SK-N-SH (cell line): ENCODE data around the gene TRIM28. TPM values are rescaled to one million over a fixed set of nuclear protein-coding genes. Genes with fewer than 3 reads are reported as not detected.

ENCODE experiments used
- CTCF ChIA-PET: fragments of 300-600, 350-600 bp; formaldehyde crosslinking; extraction: SDS; loops from one replicate; lab custom pipeline; 2021; lab: Yijun Ruan, JAX
- POLR2A ChIA-PET: fragments of 350-600 bp; sonication (Branson Sonifier 250); formaldehyde crosslinking; extraction: SDS; loops from one replicate; lab custom pipeline; 2020; ENCODE audit warnings: antibody characterized with exemption, inconsistent platforms; lab: Yijun Ruan, JAX
- DNase-seq: peaks from one replicate; pipeline ENCODE4 v3.0.0; 2012
- H2AFZ ChIP-seq: fragments of 200-600 bp; sonication (generic); 2 replicates; pipeline ENCODE4 v1.8.1; 2016; ENCODE audit warnings: antibody characterized with exemption, mild to moderate bottlenecking, low read depth
- H3F3A ChIP-seq: fragments of 200-600 bp; sonication (generic); replicated peaks from 2 replicates; pipeline ENCODE3; 2016; ENCODE audit warnings: antibody characterized with exemption, mild to moderate bottlenecking; ENCODE audit not compliant: insufficient read depth
- H3K27ac ChIP-seq, 2 experiments: fragments of 200-500 bp in 1 of 2; fragments of 200-600 bp in 1 of 2; sonication (Bioruptor generic) in 1 of 2; sonication (generic), shearing (Covaris generic) in 1 of 2; 2 replicates each; pipeline versions ENCODE4 v1.5.1 to v1.6.1; 2014 to 2016; ENCODE audit warnings: low read depth in 2 of 2, inconsistent platforms in 1 of 2, low read length in 1 of 2, mild to moderate bottlenecking in 1 of 2, mixed read lengths in 1 of 2
- H3K27me3 ChIP-seq: fragments of 200-600 bp; sonication (generic), shearing (Covaris generic); 2 replicates; pipeline ENCODE4 v1.6.1; 2016; ENCODE audit warnings: mixed run types; ENCODE audit not compliant: insufficient read depth
- H3K36me3 ChIP-seq, 2 experiments: fragments of 200-500 bp in 1 of 2; fragments of 200-600 bp in 1 of 2; sonication (Bioruptor generic) in 1 of 2; sonication (generic) in 1 of 2; replicated peaks in 1 of 2; 2 replicates each; pipeline versions ENCODE3 to v1.5.1; 2014 to 2016; ENCODE audit warnings: low read length in 1 of 2, mild to moderate bottlenecking in 1 of 2; ENCODE audit not compliant: insufficient read depth in 2 of 2, control insufficient read depth in 1 of 2
- H3K4me1 ChIP-seq, 2 experiments: fragments of 200-500 bp in 1 of 2; fragments of 200-600 bp in 1 of 2; sonication (Bioruptor generic) in 1 of 2; sonication (generic), shearing (Covaris generic) in 1 of 2; 2 replicates each; pipeline versions ENCODE4 v1.5.1 to v1.6.1; 2014 to 2016; ENCODE audit warnings: low read depth in 1 of 2, low read length in 1 of 2, mixed run types in 1 of 2; ENCODE audit not compliant: insufficient read depth in 2 of 2, control insufficient read depth in 1 of 2
- H3K4me2 ChIP-seq: fragments of 200-600 bp; sonication (generic), shearing (Covaris generic); 2 replicates; pipeline ENCODE4 v1.6.1; 2017; ENCODE audit warnings: mixed run types
- H3K4me3 ChIP-seq, 2 experiments: fragments of 200-500 bp in 1 of 2; fragments of 200-600 bp in 1 of 2; sonication (Bioruptor generic) in 1 of 2; sonication (generic), shearing (Covaris generic) in 1 of 2; 2 replicates each; pipeline versions ENCODE4 v1.5.1 to v1.8.1; 2014 to 2016; ENCODE audit warnings: low read depth in 2 of 2, inconsistent platforms in 1 of 2, low read length in 1 of 2, mild to moderate bottlenecking in 1 of 2, mixed read lengths in 1 of 2, moderate library complexity in 1 of 2
- H3K79me2 ChIP-seq: fragments of 200-600 bp; sonication (generic); 2 replicates; pipeline ENCODE4 v1.8.1; 2017; ENCODE audit warnings: mild to moderate bottlenecking; ENCODE audit not compliant: insufficient read depth
- H3K9ac ChIP-seq: fragments of 200-600 bp; sonication (generic); 2 replicates; pipeline ENCODE4 v1.6.1; 2017; ENCODE audit warnings: mixed run types
- H3K9me2 ChIP-seq: fragments of 200-600 bp; sonication (generic); 2 replicates; pipeline ENCODE4 v1.6.1; 2017; ENCODE audit warnings: mixed run types
- H3K9me3 ChIP-seq: fragments of 200-600 bp; sonication (generic); 2 replicates; pipeline ENCODE4 v1.6.1; 2017; ENCODE audit warnings: mixed run types, mild to moderate bottlenecking, moderate library complexity
- H4K20me1 ChIP-seq: fragments of 200-600 bp; sonication (generic); 2 replicates; pipeline ENCODE4 v1.6.1; 2017; ENCODE audit warnings: mild to moderate bottlenecking, mixed run types; ENCODE audit not compliant: insufficient read depth
- CHD2 ChIP-seq: fragments of 150-350 bp; IDR thresholded peaks from 2 replicates; pipeline ENCODE4 v1.6.1; 2018; ENCODE audit warnings: low read length; ENCODE audit not compliant: partially characterized antibody
- ELF1 ChIP-seq: IDR thresholded peaks from 2 replicates; pipeline ENCODE4 v1.4.0; 2012
- FOXM1 ChIP-seq: IDR thresholded peaks from 2 replicates; pipeline ENCODE4 v1.4.0; 2012; ENCODE audit warnings: low read depth, mild to moderate bottlenecking
- GABPA ChIP-seq: IDR thresholded peaks from 2 replicates; pipeline ENCODE4 v1.4.0; 2012; ENCODE audit warnings: low read depth, mild to moderate bottlenecking
- IRF3 ChIP-seq: fragments of 150-350 bp; IDR thresholded peaks from 2 replicates; pipeline ENCODE4 v1.6.1; 2016; ENCODE audit warnings: mild to moderate bottlenecking, low read depth, low read length
- JUND ChIP-seq: IDR thresholded peaks from 2 replicates; pipeline ENCODE4 v1.4.0; 2012
- MEF2A ChIP-seq: IDR thresholded peaks from 2 replicates; pipeline ENCODE4 v1.4.0; 2012; ENCODE audit warnings: low read depth, borderline replicate concordance
- MXI1 ChIP-seq: IDR thresholded peaks from 2 replicates; pipeline ENCODE4 v1.6.1; 2012; ENCODE audit warnings: mild to moderate bottlenecking, low read depth, low read length, improper control_type of control experiment
- NRF1 ChIP-seq: IDR thresholded peaks from 2 replicates; pipeline ENCODE4 v1.6.1; 2012; ENCODE audit warnings: low read depth, mild to moderate bottlenecking, low read length
- POLR2AphosphoS5 ChIP-seq: IDR thresholded peaks from 2 replicates; pipeline ENCODE4 v1.6.1; 2012; ENCODE audit warnings: low read depth, low read length
- RFX5 ChIP-seq: IDR thresholded peaks from 2 replicates; pipeline ENCODE4 v1.6.1; 2012; ENCODE audit warnings: mild to moderate bottlenecking, improper control_type of control experiment, low read length
- SIN3A ChIP-seq: IDR thresholded peaks from 2 replicates; pipeline ENCODE4 v1.6.1; 2012; ENCODE audit warnings: low read depth, mild to moderate bottlenecking, low read length, moderate library complexity, borderline replicate concordance
- TEAD4 ChIP-seq: IDR thresholded peaks from 2 replicates; pipeline ENCODE4 v1.4.0; 2012; ENCODE audit warnings: mild to moderate bottlenecking, borderline replicate concordance; ENCODE audit not compliant: insufficient read depth
- YY1 ChIP-seq: IDR thresholded peaks from 2 replicates; pipeline ENCODE4 v1.4.0; 2012; ENCODE audit warnings: low read depth, mild to moderate bottlenecking
- WGBS: methylation state at CpG from one replicate; pipeline ENCODE4 v1.1.6; 2017; ENCODE audit warnings: low lambda C conversion rate; 5-methylcytosine and 5-hydroxymethylcytosine counted together
- polyA plus RNA-seq, 3 experiments: library from polyadenylated mRNA; depleted of rRNA; stranded (reverse); fragments of >200 nt; gene quantifications; 2 replicates each; pipeline ENCODE4 v1.2.3, GENCODE V29; 2012
- TF ChIP-seq, protein P1 (sequence below): IDR thresholded peaks from 2 replicates; pipeline ENCODE4; 2012
- TF ChIP-seq, protein P2 (sequence below): IDR thresholded peaks from 2 replicates; pipeline ENCODE4 v1.6.1; 2012; ENCODE audit warnings: mild to moderate bottlenecking, low read depth, low read length, moderate library complexity

Gene TRIM28
- polyA plus RNA-seq, 1 of the 3 experiments (the other 2 are of a cell fraction): 594 TPM

DNA sequence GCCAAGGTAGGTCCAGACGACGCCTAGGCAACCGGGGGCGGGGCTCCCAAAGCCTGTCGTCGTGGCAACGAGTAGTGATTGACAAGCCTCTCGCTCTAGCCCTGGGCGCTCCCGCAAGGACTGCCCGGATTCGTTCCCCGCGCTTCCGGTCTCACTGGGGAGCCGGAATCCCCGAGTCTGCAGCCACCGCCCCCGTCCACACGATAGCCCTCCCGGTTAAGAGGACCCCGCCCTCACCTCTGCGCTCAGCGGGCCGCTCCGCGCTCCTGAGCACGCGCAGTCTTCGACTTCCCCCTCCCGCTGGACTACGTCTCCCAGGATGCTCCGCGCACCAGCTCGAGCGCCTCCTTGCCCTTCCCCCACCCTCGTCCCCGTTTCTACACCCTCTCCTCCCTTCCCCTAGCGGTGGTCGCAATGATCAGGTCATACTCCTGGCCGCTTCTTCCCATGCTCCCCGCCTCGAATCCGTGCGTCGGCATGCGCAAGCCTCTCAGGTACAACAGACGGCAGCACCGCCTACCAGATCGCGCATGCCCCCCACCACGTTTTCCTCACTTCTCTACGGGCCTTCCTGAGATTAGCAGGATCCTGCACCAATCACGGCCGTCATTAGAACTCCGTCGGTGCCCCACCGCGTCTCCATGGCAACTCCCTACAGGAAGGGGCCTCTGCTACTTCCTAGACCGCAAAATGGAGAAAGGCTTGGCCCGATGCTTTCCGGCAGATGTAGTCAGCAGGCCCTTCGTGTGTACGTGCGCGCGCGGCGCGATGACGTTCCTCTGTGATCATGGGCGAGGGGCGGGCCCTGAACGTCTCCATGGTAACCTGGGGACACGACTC lies 29.2 kb downstream of the TRIM28 start, which contains the start of gene MZF1:
MZF1 (minus strand) TSS at position 518 of the 840 bp plus-strand sequence. CDS start 1,946 bp downstream, outside the sequence.
- peaks cover 4 to 22% of the 10 kb centered on the region in 2 experiments; a peak in 2 of 4 replicates for H3K4me1 ChIP-seq
- no peaks in the 10 kb centered on the region for H3K27me3 ChIP-seq
- peaks cover 0 to 28% of the 10 kb centered on the region in 2 experiments for H3K36me3 ChIP-seq
- H3K9me3 ChIP-seq: no peaks in the 10 kb centered on the region
- H3K4me2 ChIP-seq: peak within 1 kb of the TSS; percentile 93
- TF ChIP-seq RFX5 (0 out of 2 replicates have a peak, but pooled peaks have one; percentile 53), NRF1 (peak; percentile 68), ELF1 (peak; percentile 84), MXI1 (peak; percentile 92), TEAD4 (no peak), POLR2AphosphoS5 (peak; percentile 40), YY1 (peak; percentile 65; the same call in 1 of the 2 replicates), FOXM1 (no peak), CHD2 (peak; percentile 84), GABPA (peak; percentile 79), IRF3 (0 out of 2 replicates have a peak, but pooled peaks have one; percentile 35), JUND (no peak)
- TF ChIP-seq, protein P1, sequence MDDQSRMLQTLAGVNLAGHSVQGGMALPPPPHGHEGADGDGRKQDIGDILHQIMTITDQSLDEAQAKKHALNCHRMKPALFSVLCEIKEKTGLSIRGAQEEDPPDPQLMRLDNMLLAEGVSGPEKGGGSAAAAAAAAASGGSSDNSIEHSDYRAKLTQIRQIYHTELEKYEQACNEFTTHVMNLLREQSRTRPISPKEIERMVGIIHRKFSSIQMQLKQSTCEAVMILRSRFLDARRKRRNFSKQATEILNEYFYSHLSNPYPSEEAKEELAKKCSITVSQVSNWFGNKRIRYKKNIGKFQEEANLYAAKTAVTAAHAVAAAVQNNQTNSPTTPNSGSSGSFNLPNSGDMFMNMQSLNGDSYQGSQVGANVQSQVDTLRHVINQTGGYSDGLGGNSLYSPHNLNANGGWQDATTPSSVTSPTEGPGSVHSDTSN: peak; percentile 99
- H3K4me3 ChIP-seq: peak within 1 kb of the TSS; percentile 64 to 79
- H3K9ac ChIP-seq: peak within 1 kb of the TSS; percentile 89
- ChIA-PET CTCF (interaction anchor here (1.0 kb wide), 2 partner anchors 53 to 54 kb away, joined by 6 to 7 read pairs; partner anchors contain the start of gene ZBTB45), POLR2A (interaction anchor here (1.3 to 2.3 kb wide), 4 partner anchors 9 to 53 kb away, joined by 3 to 15 read pairs (median 8); partner anchors contain the start of genes UBE2M and ZBTB45)
- H3F3A ChIP-seq: peaks cover 17% of the 10 kb centered on the region
- peak; percentile 94 for DNase-seq
- WGBS: under 1% methylated on average over 68 of the region's 75 CpGs
- no peaks in the 10 kb centered on the region for H3K9me2 ChIP-seq
- H3K27ac ChIP-seq: peak within 1 kb of the TSS; percentile 97
- no peaks in the 10 kb centered on the region for H4K20me1 ChIP-seq
- H3K79me2 ChIP-seq: peaks cover 33% of the 10 kb centered on the region
- peak within 1 kb of the TSS; percentile 32; the same call in 1 of the 2 replicates for H2AFZ ChIP-seq

GRCh38 chr19:58573658-58574164 lies 29.8 kb downstream of the TRIM28 start:
- 2% methylated on average over 20 of the region's 20 CpGs for WGBS
- ChIA-PET CTCF (no interaction called here), POLR2A (no interaction called here)
- Histone ChIP-seq H2AFZ (peak overlapping the region; percentile 32; the same call in 1 of the 2 replicates), H3K4me3 (peak overlapping the region; percentile 64 to 79), H3K79me2 (peaks cover 40% of the 10 kb centered on the region), H3K4me1 (peaks cover 4 to 22% of the 10 kb centered on the region in 2 experiments; a peak in 2 of 4 replicates), H3K27me3 (no peaks in the 10 kb centered on the region), H3K4me2 (peak overlapping the region; percentile 93), H3K9ac (peak overlapping the region; percentile 89), H3K9me2 (no peaks in the 10 kb centered on the region), H4K20me1 (no peaks in the 10 kb centered on the region), H3K36me3 (peaks cover 5 to 25% of the 10 kb centered on the region in 2 experiments), H3K27ac (peak overlapping the region; percentile 97), H3F3A (peaks cover 16% of the 10 kb centered on the region), H3K9me3 (no peaks in the 10 kb centered on the region)
- no peak for DNase-seq
- TF ChIP-seq CHD2: no peak
- TF ChIP-seq, protein P2, sequence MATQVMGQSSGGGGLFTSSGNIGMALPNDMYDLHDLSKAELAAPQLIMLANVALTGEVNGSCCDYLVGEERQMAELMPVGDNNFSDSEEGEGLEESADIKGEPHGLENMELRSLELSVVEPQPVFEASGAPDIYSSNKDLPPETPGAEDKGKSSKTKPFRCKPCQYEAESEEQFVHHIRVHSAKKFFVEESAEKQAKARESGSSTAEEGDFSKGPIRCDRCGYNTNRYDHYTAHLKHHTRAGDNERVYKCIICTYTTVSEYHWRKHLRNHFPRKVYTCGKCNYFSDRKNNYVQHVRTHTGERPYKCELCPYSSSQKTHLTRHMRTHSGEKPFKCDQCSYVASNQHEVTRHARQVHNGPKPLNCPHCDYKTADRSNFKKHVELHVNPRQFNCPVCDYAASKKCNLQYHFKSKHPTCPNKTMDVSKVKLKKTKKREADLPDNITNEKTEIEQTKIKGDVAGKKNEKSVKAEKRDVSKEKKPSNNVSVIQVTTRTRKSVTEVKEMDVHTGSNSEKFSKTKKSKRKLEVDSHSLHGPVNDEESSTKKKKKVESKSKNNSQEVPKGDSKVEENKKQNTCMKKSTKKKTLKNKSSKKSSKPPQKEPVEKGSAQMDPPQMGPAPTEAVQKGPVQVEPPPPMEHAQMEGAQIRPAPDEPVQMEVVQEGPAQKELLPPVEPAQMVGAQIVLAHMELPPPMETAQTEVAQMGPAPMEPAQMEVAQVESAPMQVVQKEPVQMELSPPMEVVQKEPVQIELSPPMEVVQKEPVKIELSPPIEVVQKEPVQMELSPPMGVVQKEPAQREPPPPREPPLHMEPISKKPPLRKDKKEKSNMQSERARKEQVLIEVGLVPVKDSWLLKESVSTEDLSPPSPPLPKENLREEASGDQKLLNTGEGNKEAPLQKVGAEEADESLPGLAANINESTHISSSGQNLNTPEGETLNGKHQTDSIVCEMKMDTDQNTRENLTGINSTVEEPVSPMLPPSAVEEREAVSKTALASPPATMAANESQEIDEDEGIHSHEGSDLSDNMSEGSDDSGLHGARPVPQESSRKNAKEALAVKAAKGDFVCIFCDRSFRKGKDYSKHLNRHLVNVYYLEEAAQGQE: no peak
- TF ChIP-seq SIN3A: peak; percentile 83
- TF ChIP-seq IRF3: no peak
- no peak for TF ChIP-seq MEF2A
- TF ChIP-seq FOXM1: no peak
- peak; percentile 99; the same call in 1 of the 2 replicates for TF ChIP-seq MXI1
